BE2C (cell line): ENCODE results near the gene NIF3L1. TPM values are rescaled to one million over a fixed set of nuclear protein-coding genes. Genes with fewer than 3 reads are reported as not detected.

Experiments used
- DNase-seq: peaks from one replicate; pipeline ENCODE4 v3.0.0-alpha.2; 2020
- H3K27me3 ChIP-seq: fragments of 250-450 bp; sonication (Bioruptor Pico); 2 replicates; pipeline ENCODE4 v1.5.1; 2020; ENCODE audit warnings: mild to moderate bottlenecking
- H3K36me3 ChIP-seq: fragments of 250-450 bp; sonication (Bioruptor Pico); 2 replicates; pipeline ENCODE4 v1.5.1; 2020; ENCODE audit warnings: mild to moderate bottlenecking
- H3K4me1 ChIP-seq: fragments of 250-450 bp; sonication (Bioruptor Pico); 2 replicates; pipeline ENCODE4 v1.5.1; 2020
- H3K4me3 ChIP-seq: 2 replicates; pipeline ENCODE4 v1.5.1; 2011; ENCODE audit warnings: low read depth, low read length
- H3K9me3 ChIP-seq: fragments of 250-450 bp; sonication (Bioruptor Pico); 2 replicates; pipeline ENCODE4 v1.5.1; 2020
- CTCF ChIP-seq: IDR thresholded peaks from 2 replicates; pipeline ENCODE4 v1.5.1; 2012; ENCODE audit warnings: mild to moderate bottlenecking, low read depth, low read length
- polyA plus RNA-seq: library from polyadenylated mRNA; unstranded; fragments of >200 nt; gene quantifications from one replicate; pipeline ENCODE4 v1.2.1, GENCODE V29; 2012; ENCODE audit warnings: low read depth, missing spikeins; ENCODE audit not compliant: insufficient read length, insufficient read depth

NIF3L1 gene
- polyA plus RNA-seq = 70.1 TPM

- TF ChIP-seq CTCF = no peak
- Histone ChIP-seq H3K9me3 (no peaks in the 10 kb centered on the region), H3K4me3 (peak within 1 kb of the TSS; percentile 99), H3K36me3 (peaks cover 3% of the 10 kb centered on the region; the same call in 1 of the 2 replicates), H3K4me1 (no peaks in the 10 kb centered on the region), H3K27me3 (no peaks in the 10 kb centered on the region)
- DNase-seq = peak; percentile 98
Measured at GRCh38 chr2:200888704-200889625, at the start of gene NIF3L1, which contains the start of gene PPIL3. TSS of gene NIF3L1 (plus strand) at chr2:200889371. CDS start at chr2:200891944, 2,573 bp downstream. TSS of gene PPIL3 (minus strand) at chr2:200889077. CDS start at chr2:200887615, 1,462 bp downstream.

- H3K4me1 ChIP-seq = no peaks in the 10 kb centered on the region
- TF ChIP-seq CTCF = no peak
Measured at GRCh38 chr2:200839513-200839912, 49.7 kb upstream of the NIF3L1 start.

GRCh38 chr2:200843993-200844948 is 44.9 kb upstream of the NIF3L1 start:
- H3K27me3 ChIP-seq = no peaks in the 10 kb centered on the region
- H3K4me3 ChIP-seq = no peak overlapping the region
- DNase-seq = no peak
- no peaks in the 10 kb centered on the region for H3K4me1 ChIP-seq
- TF ChIP-seq CTCF = no peak
- no peaks in the 10 kb centered on the region for H3K9me3 ChIP-seq
- no peaks in the 10 kb centered on the region for H3K36me3 ChIP-seq

More at GRCh38 chr2:200839513-200839912, 49.7 kb upstream of the NIF3L1 start:
- no peaks in the 10 kb centered on the region for H3K36me3 ChIP-seq
- no peaks in the 10 kb centered on the region for H3K27me3 ChIP-seq
- no peak overlapping the region for H3K4me3 ChIP-seq
- no peaks in the 10 kb centered on the region for H3K9me3 ChIP-seq
- DNase-seq = no peak

GRCh38 chr2:200845194-200845593 is 44.0 kb upstream of the NIF3L1 start:
- Histone ChIP-seq H3K36me3 (peaks cover under 1% of the 10 kb centered on the region; the same call in 1 of the 2 replicates), H3K4me3 (no peak overlapping the region), H3K9me3 (no peaks in the 10 kb centered on the region), H3K27me3 (no peaks in the 10 kb centered on the region), H3K4me1 (no peaks in the 10 kb centered on the region)
- no peak for TF ChIP-seq CTCF
- DNase-seq = no peak

- H3K27me3 ChIP-seq = no peaks in the 10 kb centered on the region
- no peak overlapping the region for H3K4me3 ChIP-seq
- no peak for TF ChIP-seq CTCF
- no peaks in the 10 kb centered on the region for H3K9me3 ChIP-seq
- no peak for DNase-seq
- no peaks in the 10 kb centered on the region for H3K4me1 ChIP-seq
- peaks cover 3% of the 10 kb centered on the region for H3K36me3 ChIP-seq
Measured at GRCh38 chr2:200845669-200846325, 43.4 kb upstream of the NIF3L1 start.
